Parathyroid adenoma (tissue), 2 donors: Measurements from ENCODE around the gene P4HA2.

Source experiments
- H2AFZ ChIP-seq: fragments of 300-600 bp; sonication (generic); one replicate; pipeline ENCODE4 v1.7.0; 2017; ENCODE audit warnings: antibody characterized with exemption, mild to moderate bottlenecking
- H3K27ac ChIP-seq: fragments of 300-600 bp; sonication (generic); one replicate; pipeline ENCODE4 v1.7.0; 2017
- H3K27me3 ChIP-seq: fragments of 300-600 bp; sonication (generic); one replicate; pipeline ENCODE4 v1.7.0; 2017; ENCODE audit warnings: low read length; ENCODE audit not compliant: control insufficient read depth, insufficient read depth
- H3K36me3 ChIP-seq: fragments of 300-600 bp; sonication (generic); one replicate; pipeline ENCODE4 v1.7.0; 2017; ENCODE audit warnings: low read length; ENCODE audit not compliant: control insufficient read depth, insufficient read depth
- H3K4me1 ChIP-seq: fragments of 300-600 bp; sonication (generic); one replicate; pipeline ENCODE4 v1.7.0; 2017; ENCODE audit warnings: control low read depth
- H3K4me2 ChIP-seq: fragments of 300-600 bp; sonication (generic); one replicate; pipeline ENCODE4 v1.7.0; 2017; ENCODE audit warnings: low read length
- H3K4me3 ChIP-seq: fragments of 300-600 bp; sonication (generic); one replicate; pipeline ENCODE4 v1.7.0; 2017; ENCODE audit warnings: low read depth, low read length
- H3K79me2 ChIP-seq: fragments of 300-600 bp; sonication (generic); one replicate; pipeline ENCODE4 v1.7.0; 2017; ENCODE audit warnings: control low read depth
- H3K9ac ChIP-seq: fragments of 300-600 bp; sonication (generic); one replicate; pipeline ENCODE4 v1.7.0; 2017; ENCODE audit warnings: mild to moderate bottlenecking
- H3K9me3 ChIP-seq: fragments of 300-600 bp; sonication (generic); one replicate; pipeline ENCODE4 v1.7.0; 2017; ENCODE audit warnings: low read length; ENCODE audit not compliant: control insufficient read depth
- CTCF ChIP-seq: fragments of 300-600 bp; sonication (generic); IDR thresholded peaks from one replicate; pipeline ENCODE4 v1.7.0; 2017; ENCODE audit warnings: antibody characterized with exemption, mild to moderate bottlenecking
- donor health status: primary hyperparathyroidism.

Gene P4HA2

GRCh38 chr5:132202711-132203463 is 24.8 kb downstream of the P4HA2 start:
- TF ChIP-seq CTCF, result no peak
- no peak overlapping the region for H3K4me2 ChIP-seq
- H3K79me2 ChIP-seq, result no peaks in the 10 kb centered on the region
- H3K4me1 ChIP-seq, result no peaks in the 10 kb centered on the region
- H3K36me3 ChIP-seq, result no peaks in the 10 kb centered on the region
- H2AFZ ChIP-seq, result no peak overlapping the region
- no peaks in the 10 kb centered on the region for H3K9me3 ChIP-seq
- H3K27me3 ChIP-seq, result no peaks in the 10 kb centered on the region
- no peak overlapping the region for H3K4me3 ChIP-seq
- H3K27ac ChIP-seq, result no peak overlapping the region
- no peak overlapping the region for H3K9ac ChIP-seq

- Histone ChIP-seq H3K4me2 (no peak overlapping the region), H3K36me3 (no peaks in the 10 kb centered on the region), H3K4me3 (no peak overlapping the region), H3K9me3 (no peaks in the 10 kb centered on the region), H3K9ac (no peak overlapping the region), H3K4me1 (no peaks in the 10 kb centered on the region), H3K27me3 (no peaks in the 10 kb centered on the region), H3K27ac (no peak overlapping the region), H2AFZ (no peak overlapping the region), H3K79me2 (no peaks in the 10 kb centered on the region)
- TF ChIP-seq CTCF, result no peak
Measured at GRCh38 chr5:132199116-132199680, 28.5 kb downstream of the P4HA2 start.

GRCh38 chr5:132198571-132198970 is 29.1 kb downstream of the P4HA2 start:
- Histone ChIP-seq H3K9me3 (no peaks in the 10 kb centered on the region), H3K4me2 (no peak overlapping the region), H3K79me2 (no peaks in the 10 kb centered on the region), H3K27ac (no peak overlapping the region), H3K36me3 (no peaks in the 10 kb centered on the region), H3K27me3 (no peaks in the 10 kb centered on the region), H3K4me3 (no peak overlapping the region), H3K4me1 (no peaks in the 10 kb centered on the region), H2AFZ (no peak overlapping the region), H3K9ac (no peak overlapping the region)
- TF ChIP-seq CTCF, result no peak

- Histone ChIP-seq H3K27ac (no peak overlapping the region), H3K36me3 (no peaks in the 10 kb centered on the region), H2AFZ (no peak overlapping the region)
Measured at GRCh38 chr5:132195727-132196126, 31.9 kb downstream of the P4HA2 start.

More at GRCh38 chr5:132195727-132196126, 31.9 kb downstream of the P4HA2 start:
- Histone ChIP-seq H3K4me2 (no peak overlapping the region), H3K79me2 (no peaks in the 10 kb centered on the region), H3K9ac (no peak overlapping the region), H3K4me3 (no peak overlapping the region), H3K4me1 (no peaks in the 10 kb centered on the region), H3K27me3 (no peaks in the 10 kb centered on the region), H3K9me3 (no peaks in the 10 kb centered on the region)
- TF ChIP-seq CTCF, result no peak
